MM.1S (cell line): ENCODE measurements around the gene DUSP15.

Source experiments
- EZH2 ChIP-seq: fragments of 300-600 bp; sonication (generic); optimal IDR thresholded peaks from 2 replicates; pipeline ENCODE3; 2017; ENCODE audit warnings: low read depth, mild to moderate bottlenecking, antibody characterized with exemption, low read length, mixed read lengths
- EZH2phosphoT487 ChIP-seq: fragments of 300-600 bp; sonication (generic); IDR thresholded peaks from 2 replicates; pipeline ENCODE4 v1.6.1; 2018; ENCODE audit warnings: antibody characterized with exemption, low read length

- no peak for TF ChIP-seq EZH2
- no peak for TF ChIP-seq EZH2phosphoT487
Measured at GRCh38 chr20:31910071-31910803, 39.9 kb upstream of the DUSP15 start.
